SU-DHL-6 (cell line): ENCODE measurements around the gene CDC42BPG.

Experiments
- EZH2phosphoT487 ChIP-seq: fragments of 200-600 bp; sonication (generic), shearing (Covaris generic); conservative IDR thresholded peaks from 2 replicates; pipeline ENCODE4 v1.6.1; 2018; ENCODE audit warnings: mild to moderate bottlenecking, antibody characterized with exemption, low read length, moderate library complexity, mixed read lengths
- TF ChIP-seq, protein P1 (sequence below): fragments of 200-600 bp; sonication (generic); IDR thresholded peaks from one replicate; pipeline ENCODE4 v1.5.1; 2017; ENCODE audit warnings: antibody characterized with exemption, mild to moderate bottlenecking, low read length, moderate library complexity; ENCODE audit not compliant: insufficient read depth, poor library complexity, severe bottlenecking

GRCh38 chr11:64810271-64810890 is 34.1 kb downstream of the CDC42BPG start, which contains the start of gene MEN1:
- TF ChIP-seq, protein P1, sequence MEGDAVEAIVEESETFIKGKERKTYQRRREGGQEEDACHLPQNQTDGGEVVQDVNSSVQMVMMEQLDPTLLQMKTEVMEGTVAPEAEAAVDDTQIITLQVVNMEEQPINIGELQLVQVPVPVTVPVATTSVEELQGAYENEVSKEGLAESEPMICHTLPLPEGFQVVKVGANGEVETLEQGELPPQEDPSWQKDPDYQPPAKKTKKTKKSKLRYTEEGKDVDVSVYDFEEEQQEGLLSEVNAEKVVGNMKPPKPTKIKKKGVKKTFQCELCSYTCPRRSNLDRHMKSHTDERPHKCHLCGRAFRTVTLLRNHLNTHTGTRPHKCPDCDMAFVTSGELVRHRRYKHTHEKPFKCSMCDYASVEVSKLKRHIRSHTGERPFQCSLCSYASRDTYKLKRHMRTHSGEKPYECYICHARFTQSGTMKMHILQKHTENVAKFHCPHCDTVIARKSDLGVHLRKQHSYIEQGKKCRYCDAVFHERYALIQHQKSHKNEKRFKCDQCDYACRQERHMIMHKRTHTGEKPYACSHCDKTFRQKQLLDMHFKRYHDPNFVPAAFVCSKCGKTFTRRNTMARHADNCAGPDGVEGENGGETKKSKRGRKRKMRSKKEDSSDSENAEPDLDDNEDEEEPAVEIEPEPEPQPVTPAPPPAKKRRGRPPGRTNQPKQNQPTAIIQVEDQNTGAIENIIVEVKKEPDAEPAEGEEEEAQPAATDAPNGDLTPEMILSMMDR, result no peak
- TF ChIP-seq EZH2phosphoT487, result no peak
